Smooth muscle cell (in vitro differentiated cells): ENCODE measurements around the gene PARD3B. TPM values are rescaled to one million over a fixed set of nuclear protein-coding genes. Genes with fewer than 3 reads are reported as not detected.

Source experiments
- DNase-seq: peaks from one replicate; lab custom pipeline; 2025; ENCODE audit not compliant: unreplicated experiment; lab: John Stamatoyannopoulos, UW
- H2AFZ ChIP-seq: fragments of 200-600 bp; sonication (generic); 2 replicates; pipeline ENCODE4 v1.6.0; 2016; ENCODE audit warnings: antibody characterized with exemption, low read depth, mild to moderate bottlenecking
- H3F3A ChIP-seq: fragments of 200-600 bp; sonication (generic); 2 replicates; pipeline ENCODE4 v1.6.0; 2017; ENCODE audit warnings: antibody characterized with exemption, low read depth
- H3K27ac ChIP-seq: fragments of 200-600 bp; sonication (generic); 2 replicates; pipeline ENCODE4 v1.5.1; 2016; ENCODE audit warnings: low read depth, mild to moderate bottlenecking
- H3K27me3 ChIP-seq: fragments of 200-600 bp; sonication (generic); 2 replicates; pipeline ENCODE4 v1.6.1; 2016; ENCODE audit warnings: low read depth, mild to moderate bottlenecking
- H3K36me3 ChIP-seq: fragments of 200-600 bp; sonication (generic); 2 replicates; pipeline ENCODE4 v1.5.1; 2016; ENCODE audit warnings: low read depth
- H3K4me1 ChIP-seq: fragments of 200-600 bp; sonication (generic); 2 replicates; pipeline ENCODE4 v1.5.1; 2016; ENCODE audit warnings: low read depth
- H3K4me2 ChIP-seq: fragments of 200-600 bp; sonication (generic); 2 replicates; pipeline ENCODE4 v1.6.0; 2016; ENCODE audit warnings: mild to moderate bottlenecking
- H3K4me3 ChIP-seq: fragments of 200-600 bp; sonication (generic); 2 replicates; pipeline ENCODE4 v1.5.1; 2016; ENCODE audit warnings: mild to moderate bottlenecking
- H3K79me2 ChIP-seq: fragments of 200-600 bp; sonication (generic); 2 replicates; pipeline ENCODE4 v1.6.0; 2016; ENCODE audit warnings: low read depth, mild to moderate bottlenecking
- H3K9ac ChIP-seq: fragments of 200-600 bp; sonication (generic); 2 replicates; pipeline ENCODE4 v1.6.0; 2016; ENCODE audit warnings: low read depth
- H3K9me3 ChIP-seq: fragments of 200-600 bp; sonication (generic); replicated peaks from 2 replicates; pipeline ENCODE4 v1.5.1; 2016; ENCODE audit warnings: low read depth
- H4K20me1 ChIP-seq: fragments of 200-600 bp; sonication (generic); 2 replicates; pipeline ENCODE4 v1.6.0; 2016; ENCODE audit warnings: low read depth
- CTCF ChIP-seq: fragments of 200-600 bp; sonication (generic); IDR thresholded peaks from 2 replicates; pipeline ENCODE4 v1.5.1; 2017; ENCODE audit warnings: borderline replicate concordance, mild to moderate bottlenecking, antibody characterized with exemption; ENCODE audit not compliant: insufficient read depth, poor library complexity, severe bottlenecking
- WGBS: methylation state at CpG from one replicate; pipeline ENCODE4 v1.1.7; 2016; ENCODE audit warnings: low lambda C conversion rate; 5-methylcytosine and 5-hydroxymethylcytosine counted together
- polyA plus RNA-seq: library from polyadenylated mRNA; unstranded; fragments of >200 nt; fragmentation: Nextera tagmentation; extraction: Ambion mirVana; gene quantifications from 2 replicates; pipeline ENCODE4 v1.2.1, GENCODE V29; 2016
- total RNA-seq: library from RNA; depleted of rRNA; stranded (reverse); fragments of >200 nt; gene quantifications from 2 replicates; pipeline ENCODE4 v1.2.3, GENCODE V29; 2014

Gene PARD3B
- total and polyA plus RNA-seq, 2 experiments from 2014 or later = 3.3 to 12.2 TPM

- Histone ChIP-seq H2AFZ (no peak overlapping the region), H3K27ac (no peak overlapping the region), H3F3A (no peaks in the 10 kb centered on the region), H3K4me3 (no peak overlapping the region), H3K9me3 (no peaks in the 10 kb centered on the region), H3K9ac (no peak overlapping the region), H3K27me3 (no peaks in the 10 kb centered on the region), H3K4me1 (no peaks in the 10 kb centered on the region), H3K79me2 (no peaks in the 10 kb centered on the region), H3K36me3 (no peaks in the 10 kb centered on the region), H4K20me1 (no peaks in the 10 kb centered on the region), H3K4me2 (no peak overlapping the region)
- no peak for TF ChIP-seq CTCF
- DNase-seq = no peak
Observed at GRCh38 chr2:205408696-205409095, 863.4 kb downstream of the PARD3B start.

- H4K20me1 ChIP-seq = no peaks in the 10 kb centered on the region
- H2AFZ ChIP-seq = no peak overlapping the region
- H3K9me3 ChIP-seq = no peaks in the 10 kb centered on the region
- H3K27ac ChIP-seq = no peak overlapping the region
- no peak overlapping the region for H3K4me2 ChIP-seq
- H3F3A ChIP-seq = no peaks in the 10 kb centered on the region
- H3K36me3 ChIP-seq = no peaks in the 10 kb centered on the region
- WGBS = 88% methylated on average over 3 of the region's 3 CpGs
- no peaks in the 10 kb centered on the region for H3K79me2 ChIP-seq
- no peaks in the 10 kb centered on the region for H3K4me1 ChIP-seq
- H3K4me3 ChIP-seq = no peak overlapping the region
- H3K27me3 ChIP-seq = no peaks in the 10 kb centered on the region
- H3K9ac ChIP-seq = no peak overlapping the region
- no peak for DNase-seq
- no peak for TF ChIP-seq CTCF
Observed at GRCh38 chr2:205409411-205409810, 864.1 kb downstream of the PARD3B start.

GRCh38 chr2:205411558-205411957 is 866.3 kb downstream of the PARD3B start:
- no peaks in the 10 kb centered on the region for H3F3A ChIP-seq
- WGBS = 98% methylated on average over 4 of the region's 4 CpGs
- no peaks in the 10 kb centered on the region for H3K36me3 ChIP-seq
- H3K9ac ChIP-seq = no peak overlapping the region
- no peaks in the 10 kb centered on the region for H4K20me1 ChIP-seq
- H2AFZ ChIP-seq = no peak overlapping the region
- DNase-seq = no peak
- H3K9me3 ChIP-seq = no peaks in the 10 kb centered on the region
- no peaks in the 10 kb centered on the region for H3K4me1 ChIP-seq
- no peak overlapping the region for H3K4me2 ChIP-seq
- H3K27ac ChIP-seq = no peak overlapping the region
- H3K27me3 ChIP-seq = no peaks in the 10 kb centered on the region
- TF ChIP-seq CTCF = no peak
- no peaks in the 10 kb centered on the region for H3K79me2 ChIP-seq
- no peak overlapping the region for H3K4me3 ChIP-seq

GRCh38 chr2:205424326-205424725 is 879.1 kb downstream of the PARD3B start:
- no peak for DNase-seq
- Histone ChIP-seq H3K9me3 (no peaks in the 10 kb centered on the region), H3K4me3 (no peak overlapping the region), H3K4me1 (no peaks in the 10 kb centered on the region), H3K36me3 (no peaks in the 10 kb centered on the region), H3K4me2 (no peak overlapping the region), H3F3A (no peaks in the 10 kb centered on the region), H3K27me3 (no peaks in the 10 kb centered on the region), H3K27ac (no peak overlapping the region), H2AFZ (no peak overlapping the region), H3K9ac (no peak overlapping the region), H3K79me2 (no peaks in the 10 kb centered on the region), H4K20me1 (no peaks in the 10 kb centered on the region)
- WGBS = 61% methylated on average over 4 of the region's 4 CpGs
- TF ChIP-seq CTCF = no peak
